Naive thymus-derived CD4-positive, alpha-beta T cell (primary cell): ENCODE results near the gene KMT2E. TPM values are rescaled to one million over a fixed set of nuclear protein-coding genes. Genes with fewer than 3 reads are reported as not detected.
A peak's percentile ranks its signal among the peaks of the same experiment; 100 is the strongest.

Experiments used
- ATAC-seq: fragments of 150-1000 bp; cut with Tn5 transposase; 2 replicates; pipeline ENCODE4 v1.10.0; 2021; ENCODE audit warnings: mild to moderate bottlenecking, moderate library complexity
- CTCF ChIA-PET: fragments of 350-600 bp; sonication (Branson Sonifier 250); formaldehyde crosslinking; loops from one replicate; lab custom pipeline; 2021; ENCODE audit warnings: antibody characterized with exemption; lab: Charles Lee
- POLR2A ChIA-PET: fragments of 350-600 bp; sonication (Branson Sonifier 250); formaldehyde crosslinking; loops from one replicate; lab custom pipeline; 2021; ENCODE audit warnings: antibody characterized with exemption, inconsistent platforms; lab: Charles Lee
- DNase-seq, 9 donors: peaks; one replicate each; pipeline versions ENCODE4 v3.0.0 to v3.0.0-alpha.2; 2020 to 2022; ENCODE audit warnings: mixed read lengths in 1 of 9
- H3K27ac ChIP-seq: one replicate; pipeline ENCODE4 v1.7.0; 2013; ENCODE audit warnings: mild to moderate bottlenecking, low read depth, low read length, moderate library complexity
- H3K27me3 ChIP-seq, 2 donors: one replicate each; pipeline ENCODE4 v1.7.0; 2013; ENCODE audit warnings: low read length in 2 of 2, mild to moderate bottlenecking in 2 of 2, moderate library complexity in 2 of 2; ENCODE audit not compliant: control insufficient read depth in 2 of 2, insufficient read depth in 2 of 2
- H3K36me3 ChIP-seq, 3 experiments: 1 replicate in 2 of 3; 2 replicates in 1 of 3; pipeline ENCODE4 v1.7.0; 2013; ENCODE audit warnings: low read length in 3 of 3, mild to moderate bottlenecking in 3 of 3, moderate library complexity in 1 of 3; ENCODE audit not compliant: insufficient read depth in 3 of 3, control insufficient read depth in 2 of 3
- H3K4me1 ChIP-seq, 2 donors: one replicate each; pipeline ENCODE4 v1.7.0; 2013; ENCODE audit warnings: low read length in 2 of 2, mild to moderate bottlenecking in 2 of 2, moderate library complexity in 1 of 2; ENCODE audit not compliant: control insufficient read depth in 2 of 2, insufficient read depth in 2 of 2
- H3K4me3 ChIP-seq: 2 replicates; pipeline ENCODE4 v1.7.0; 2013; ENCODE audit warnings: mild to moderate bottlenecking, low read length
- H3K9me3 ChIP-seq, 3 experiments: 1 replicate in 2 of 3; 2 replicates in 1 of 3; pipeline ENCODE4 v1.7.0; 2013; ENCODE audit warnings: low read length in 3 of 3; ENCODE audit not compliant: control insufficient read depth in 2 of 3
- H3K27ac Mint-ChIP-seq, 9 donors: one replicate each; pipeline ENCODE4 v1.8.0; 2020 to 2022; ENCODE audit warnings: mixed read lengths in 9 of 9, mild to moderate bottlenecking in 8 of 9, moderate library complexity in 5 of 9, inconsistent platforms in 2 of 9
- H3K27me3 Mint-ChIP-seq, 5 donors: one replicate each; pipeline ENCODE4 v1.8.0; 2021 to 2022; ENCODE audit warnings: mixed read lengths in 5 of 5, mild to moderate bottlenecking in 1 of 5
- H3K36me3 Mint-ChIP-seq, 5 donors: one replicate each; pipeline ENCODE4 v1.8.0; 2020 to 2022; ENCODE audit warnings: mixed read lengths in 5 of 5, mild to moderate bottlenecking in 3 of 5, inconsistent platforms in 1 of 5
- H3K4me1 Mint-ChIP-seq, 7 donors: one replicate each; pipeline ENCODE4 v1.8.0; 2020 to 2022; ENCODE audit warnings: mixed read lengths in 7 of 7, mild to moderate bottlenecking in 3 of 7, inconsistent platforms in 1 of 7
- H3K4me3 Mint-ChIP-seq, 10 donors: one replicate each; pipeline ENCODE4 v1.8.0; 2020 to 2022; ENCODE audit warnings: mild to moderate bottlenecking in 10 of 10, mixed read lengths in 10 of 10, moderate library complexity in 6 of 10, inconsistent platforms in 2 of 10
- H3K9me3 Mint-ChIP-seq, 11 donors: one replicate each; pipeline ENCODE4 v1.8.0; 2020 to 2022; ENCODE audit warnings: mixed read lengths in 11 of 11, mild to moderate bottlenecking in 4 of 11, inconsistent platforms in 1 of 11, moderate library complexity in 1 of 11
- intact Hi-C, 2 donors: fragments of 100-400 bp; cut with micrococcal nuclease; formaldehyde crosslinking; loops; one replicate each; pipeline ENCODE4 v1.15.1; 2023
- polyA plus RNA-seq, 2 donors: library from polyadenylated mRNA; unstranded; fragments of 300-500 nt; fragmentation: Illumina TruSeq; gene quantifications; one replicate each; pipeline ENCODE4 v1.2.3, GENCODE V29; 2021
- total RNA-seq, 6 experiments: library from RNA in 5 of 6; stranded (reverse) in 5 of 6; gene quantifications; 1 replicate in 5 of 6; 2 replicates in 1 of 6; pipeline ENCODE4 v1.2.3 and lab custom pipeline; 2021 to 2026

KMT2E gene
- total and polyA plus RNA-seq, 7 experiments from 2014 or later: 129 to 221 (median 195) TPM

DNA sequence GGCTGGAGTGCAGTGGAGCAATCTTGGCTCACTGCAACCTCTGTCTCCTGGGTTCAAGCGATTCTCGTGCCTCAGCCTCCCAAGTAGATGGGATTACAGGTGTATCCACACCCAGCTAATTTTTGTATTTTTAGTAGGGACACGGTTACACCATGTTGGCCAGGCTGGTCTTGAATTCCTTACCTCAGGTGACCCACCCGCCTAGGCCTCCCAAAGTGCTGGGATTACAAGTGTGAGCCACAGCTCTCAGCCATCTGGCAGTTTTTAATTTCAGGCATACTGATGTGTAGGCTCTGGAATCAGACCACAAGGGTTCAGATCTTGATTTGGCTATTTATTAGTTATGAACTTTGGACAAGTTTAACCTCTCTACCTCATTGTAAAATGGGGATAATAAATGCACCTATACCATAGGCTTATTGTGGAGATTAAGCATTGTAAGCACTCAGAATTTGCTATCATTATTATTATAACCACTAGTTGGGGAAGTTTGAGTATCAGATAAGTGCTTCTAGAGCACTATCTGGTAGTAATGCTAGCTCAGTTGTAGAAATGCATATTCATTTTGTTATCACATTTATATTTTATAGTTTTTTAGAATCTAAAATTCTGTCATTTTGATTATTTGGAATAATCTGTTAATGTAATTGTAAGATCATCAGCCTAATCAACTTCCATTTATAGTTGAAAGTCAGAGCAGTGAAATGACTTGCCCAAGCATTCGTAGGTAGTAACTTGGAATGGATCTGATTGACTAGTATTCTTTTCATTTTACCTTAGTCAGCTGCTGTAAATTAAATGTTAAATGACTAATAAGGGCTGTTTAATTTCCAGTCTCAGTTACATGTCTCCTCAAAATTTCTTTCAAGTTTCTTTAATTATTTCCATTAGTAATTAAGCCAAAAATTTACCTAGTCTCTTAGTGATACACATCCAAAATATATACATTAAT lies 22.5 kb downstream of the KMT2E start:
- Mint-ChIP-seq H3K4me1 (peaks cover 29 to 77% (median 63%) of the 10 kb centered on the region in 7 donors), H3K27me3 (no peaks in the 10 kb centered on the region), H3K9me3 (no peaks in the 10 kb centered on the region), H3K4me3 (peak overlapping the region in 8 of 10 donors; percentile 6 to 74 (median 44)), H3K36me3 (peaks cover 0 to 14% (median 3%) of the 10 kb centered on the region in 5 donors), H3K27ac (peak overlapping the region in 7 of 9 donors; percentile 18 to 70 (median 41))
- ATAC-seq (peak; percentile 19), DNase-seq (no peak)
- intact Hi-C loops: no loop called here
- ChIA-PET CTCF (interaction anchor here (0.6 to 7.8 kb wide), 3 partner anchors 32 to 114 kb away, joined by 3 to 76 read pairs (median 3); no protein-coding TSS in a partner anchor), POLR2A (interaction anchor here (1.7 to 6.0 kb wide), 4 partner anchors 20 to 54 kb away, joined by 5 to 44 read pairs (median 8); partner anchors contain the start of gene KMT2E)
- Histone ChIP-seq H3K36me3 (peaks cover 0 to 12% (median 7%) of the 10 kb centered on the region in 3 experiments), H3K27ac (no peak overlapping the region), H3K9me3 (no peaks in the 10 kb centered on the region), H3K4me3 (no peak overlapping the region), H3K4me1 (peaks cover 31 to 35% of the 10 kb centered on the region in 2 donors), H3K27me3 (no peaks in the 10 kb centered on the region)

DNA sequence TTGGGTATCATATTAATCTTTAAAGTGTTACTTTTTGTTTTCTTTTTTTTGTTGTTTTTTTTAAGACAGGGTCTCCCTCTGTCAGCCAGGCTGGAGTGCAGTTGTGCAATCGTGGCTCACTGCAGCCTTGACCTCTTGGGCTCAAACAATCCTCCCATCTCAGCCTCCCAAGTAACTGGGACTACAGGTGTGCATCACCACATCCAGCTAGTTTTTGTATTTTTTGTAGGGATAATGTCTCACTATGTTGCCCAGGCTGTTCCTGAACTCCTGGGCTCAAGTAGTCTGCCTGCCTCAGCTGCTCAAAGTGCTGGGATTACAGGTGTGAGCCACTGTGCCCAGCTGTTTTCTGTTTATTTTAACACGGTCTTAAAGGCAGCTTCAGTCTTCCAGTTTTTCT lies 23.3 kb downstream of the KMT2E start:
- ATAC-seq: no peak
- H3K27ac ChIP-seq: peak overlapping the region; percentile 18
- ChIA-PET CTCF (interaction anchor here (0.6 to 7.8 kb wide), 2 partner anchors 55 to 115 kb away, joined by 3 to 76 read pairs; no protein-coding TSS in a partner anchor), POLR2A (interaction anchor here (0.9 to 6.0 kb wide), 6 partner anchors 21 to 187 kb away, joined by 3 to 44 read pairs (median 7); partner anchors contain the start of gene KMT2E)
- DNase-seq: no peak
- Mint-ChIP-seq H3K27ac (peak overlapping the region in 6 of 9 donors; percentile 47 to 82 (median 60)), H3K9me3 (no peaks in the 10 kb centered on the region), H3K36me3 (peaks cover 0 to 14% (median 3%) of the 10 kb centered on the region in 5 donors), H3K27me3 (no peaks in the 10 kb centered on the region), H3K4me1 (peaks cover 29 to 75% (median 58%) of the 10 kb centered on the region in 7 donors), H3K4me3 (peak overlapping the region in 8 of 10 donors; percentile 9 to 59 (median 48))
- H3K4me3 ChIP-seq: no peak overlapping the region
- peaks cover 7 to 20% (median 7%) of the 10 kb centered on the region in 3 experiments for H3K36me3 ChIP-seq
- H3K4me1 ChIP-seq: peaks cover 31 to 35% of the 10 kb centered on the region in 2 donors
- intact Hi-C loops: no loop called here
- H3K27me3 ChIP-seq: no peaks in the 10 kb centered on the region
- H3K9me3 ChIP-seq: no peaks in the 10 kb centered on the region

DNA sequence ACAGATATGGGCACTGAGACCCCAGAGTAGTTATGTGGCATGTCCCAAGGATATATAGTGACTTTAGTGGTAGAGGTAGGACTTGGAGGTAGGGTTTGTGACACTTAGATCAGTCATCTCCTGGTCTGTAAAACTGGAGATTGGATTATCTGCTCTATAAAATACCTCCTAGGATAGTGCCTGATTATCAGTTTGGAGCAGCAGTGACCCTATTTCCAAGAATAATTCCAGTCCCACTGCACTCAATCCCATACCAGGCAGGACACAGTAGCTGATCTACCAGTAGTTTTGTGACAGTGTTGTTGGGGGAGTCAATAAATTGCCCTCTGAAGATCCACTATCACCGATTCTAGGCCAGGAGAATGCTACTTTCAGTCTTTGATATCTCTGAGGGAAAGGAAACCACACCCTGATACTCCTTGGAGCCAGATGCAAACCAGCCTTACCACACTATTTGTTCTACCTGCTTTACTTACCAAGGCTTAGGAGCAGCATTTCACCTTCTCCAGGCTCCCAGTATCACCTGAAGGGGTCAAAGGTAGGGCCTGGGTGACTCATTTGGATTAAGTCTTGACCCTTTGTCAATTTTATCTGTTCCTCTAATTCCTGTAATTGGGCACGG lies 30.6 kb downstream of the KMT2E start:
- intact Hi-C loops: loop anchor here (5.0 kb wide), 2 partner anchors 122 to 383 kb away; no protein-coding TSS in a partner anchor
- H3K36me3 ChIP-seq: peaks cover 16 to 64% (median 20%) of the 10 kb centered on the region in 3 experiments
- ATAC-seq: peak; percentile 12
- DNase-seq: no peak
- Mint-ChIP-seq H3K9me3 (no peaks in the 10 kb centered on the region), H3K27ac (peak overlapping the region in 8 of 9 donors; percentile 14 to 72 (median 39)), H3K36me3 (peaks cover 7 to 26% (median 20%) of the 10 kb centered on the region in 5 donors), H3K27me3 (no peaks in the 10 kb centered on the region), H3K4me3 (peak overlapping the region in 5 of 10 donors; percentile 3 to 24 (median 24)), H3K4me1 (peaks cover 24 to 69% (median 51%) of the 10 kb centered on the region in 7 donors)
- CTCF ChIA-PET: interaction anchor here (7.8 kb wide), 1 partner anchor 63 kb away, joined by 76 read pairs; no protein-coding TSS in a partner anchor
- H3K4me3 ChIP-seq: no peak overlapping the region
- POLR2A ChIA-PET: no interaction called here
- no peaks in the 10 kb centered on the region for H3K27me3 ChIP-seq
- H3K9me3 ChIP-seq: no peaks in the 10 kb centered on the region
- H3K27ac ChIP-seq: no peak overlapping the region
- H3K4me1 ChIP-seq: peaks cover 12 to 19% of the 10 kb centered on the region in 2 donors

DNA sequence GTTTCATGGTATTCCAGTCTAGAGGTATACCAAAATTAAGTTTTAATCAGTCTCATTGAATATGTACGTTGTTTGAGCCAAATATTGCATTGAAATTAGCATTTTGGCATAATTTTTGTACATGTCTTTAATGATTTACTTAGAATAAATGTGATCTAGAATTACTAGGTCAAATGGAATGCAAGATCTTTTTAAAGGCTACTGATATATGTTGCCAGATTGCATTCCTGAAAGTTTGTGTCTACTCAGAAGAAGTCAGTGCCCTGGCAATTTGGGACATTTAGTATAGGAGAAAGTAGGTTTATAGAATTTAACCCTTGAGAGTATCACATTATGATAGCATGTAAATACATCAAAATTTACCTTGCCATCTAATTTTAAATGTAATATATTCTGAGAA lies 32.4 kb downstream of the KMT2E start:
- DNase-seq: no peak
- ChIA-PET POLR2A (interaction anchor here (2.6 kb wide), 1 partner anchor 31 kb away, joined by 9 read pairs; no protein-coding TSS in a partner anchor), CTCF (interaction anchor here (2.7 kb wide), 1 partner anchor 66 kb away, joined by 10 read pairs; no protein-coding TSS in a partner anchor)
- peak overlapping the region in 1 of 10 donors; percentile 44 for H3K4me3 Mint-ChIP-seq
- Histone ChIP-seq H3K27ac (no peak overlapping the region), H3K27me3 (no peaks in the 10 kb centered on the region), H3K36me3 (peaks cover 13 to 56% (median 16%) of the 10 kb centered on the region in 3 experiments), H3K4me1 (peaks cover 9 to 10% of the 10 kb centered on the region in 2 donors), H3K9me3 (no peaks in the 10 kb centered on the region), H3K4me3 (no peak overlapping the region)
- ATAC-seq: no peak
- peaks cover 11 to 38% (median 25%) of the 10 kb centered on the region in 5 donors for H3K36me3 Mint-ChIP-seq
- H3K27me3 Mint-ChIP-seq: no peaks in the 10 kb centered on the region
- intact Hi-C loops: no loop called here
- H3K9me3 Mint-ChIP-seq: peaks cover 0 to 1% (median 0%) of the 10 kb centered on the region in 11 donors
- peak overlapping the region in 6 of 9 donors; percentile 6 to 71 (median 42) for H3K27ac Mint-ChIP-seq
- peaks cover 32 to 76% (median 59%) of the 10 kb centered on the region in 7 donors for H3K4me1 Mint-ChIP-seq

DNA sequence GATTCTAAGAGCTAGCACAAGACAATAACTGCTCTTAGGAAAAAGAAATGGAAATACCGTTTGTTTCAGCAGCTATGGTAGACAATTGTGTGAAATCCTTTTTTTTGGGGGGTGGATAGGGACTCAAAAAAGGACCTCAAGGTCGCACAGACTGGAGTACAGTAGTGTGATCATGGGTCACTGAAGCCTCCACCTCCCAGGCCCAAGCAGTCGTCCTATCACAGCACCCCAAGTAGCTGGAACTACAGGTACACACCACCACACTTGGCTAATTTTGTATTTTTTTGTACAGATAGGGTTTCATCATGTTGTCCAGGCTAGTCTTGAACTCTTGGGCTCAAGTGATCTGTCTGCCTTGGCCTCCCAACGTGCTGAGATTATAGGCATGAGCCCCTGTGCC lies 33.9 kb downstream of the KMT2E start:
- Mint-ChIP-seq H3K9me3 (peaks cover 0 to 1% (median 0%) of the 10 kb centered on the region in 11 donors), H3K4me1 (peaks cover 33 to 82% (median 70%) of the 10 kb centered on the region in 7 donors), H3K27me3 (no peaks in the 10 kb centered on the region), H3K36me3 (peaks cover 12 to 45% (median 25%) of the 10 kb centered on the region in 5 donors), H3K27ac (peak overlapping the region in 3 of 9 donors; percentile 14 to 32 (median 19)), H3K4me3 (no peak overlapping the region)
- H3K9me3 ChIP-seq: no peaks in the 10 kb centered on the region
- no peak overlapping the region for H3K27ac ChIP-seq
- no peaks in the 10 kb centered on the region for H3K27me3 ChIP-seq
- peaks cover 9 to 10% of the 10 kb centered on the region in 2 donors for H3K4me1 ChIP-seq
- ChIA-PET POLR2A (interaction anchor here (2.6 kb wide), 1 partner anchor 33 kb away, joined by 9 read pairs; no protein-coding TSS in a partner anchor), CTCF (interaction anchor here (2.7 kb wide), 1 partner anchor 67 kb away, joined by 10 read pairs; no protein-coding TSS in a partner anchor)
- intact Hi-C loops: no loop called here
- DNase-seq (no peak), ATAC-seq (no peak)
- H3K4me3 ChIP-seq: no peak overlapping the region
- H3K36me3 ChIP-seq: peaks cover 7 to 46% (median 13%) of the 10 kb centered on the region in 3 experiments
